Activated T-helper 2 cell treated with anti-CD3 and anti-CD28 coated beads, Interferon-gamma antibody, Interleukin-2, Interleukin-4, amounts not matched to agents 10 μg/mL and 5 μg/mL and 100 μg/mL, durations not matched to agents 14 hours and 24 hours and 36 hours (primary cell): ENCODE results near the gene PLEKHA8. TPM values are rescaled to one million over a fixed set of nuclear protein-coding genes. Genes with fewer than 3 reads are reported as not detected.
A peak's percentile ranks its signal among the peaks of the same experiment; 100 is the strongest.

Source experiments
- DNase-seq: peaks from one replicate; pipeline ENCODE4 v3.0.0; 2021; ENCODE audit warnings: low spot score
- H3K27ac Mint-ChIP-seq: one replicate; pipeline ENCODE4 v1.8.0; 2021; ENCODE audit warnings: mixed read lengths
- H3K27me3 Mint-ChIP-seq: one replicate; pipeline ENCODE4 v1.8.0; 2021; ENCODE audit warnings: low read depth, mixed read lengths
- H3K36me3 Mint-ChIP-seq: one replicate; pipeline ENCODE4 v1.8.0; 2021; ENCODE audit warnings: low read depth, mixed read lengths
- H3K4me1 Mint-ChIP-seq: one replicate; pipeline ENCODE4 v1.8.0; 2021; ENCODE audit warnings: low read depth, mixed read lengths
- H3K4me3 Mint-ChIP-seq: one replicate; pipeline ENCODE4 v1.8.0; 2021; ENCODE audit warnings: low read depth, mild to moderate bottlenecking, moderate library complexity, mixed read lengths
- H3K9me3 Mint-ChIP-seq: one replicate; pipeline ENCODE4 v1.8.0; 2021; ENCODE audit warnings: mixed read lengths
- intact Hi-C: fragments of 100-400 bp; cut with micrococcal nuclease; formaldehyde crosslinking; loops from one replicate; pipeline ENCODE4 v1.15.1; 2023
- total RNA-seq: library from RNA; stranded (reverse); gene quantifications from 2 replicates; pipeline ENCODE4 v1.2.3, GENCODE V29; 2022

PLEKHA8 gene
- total RNA-seq, 1 donor from 2014 or later, result 10.9 TPM

- peaks cover 4% of the 10 kb centered on the region for H3K4me1 Mint-ChIP-seq
- intact Hi-C loops, result loop anchor here (2.0 to 10.0 kb wide), 3 partner anchors 27 to 459 kb away; partner anchors contain the start of genes GARS1 and PLEKHA8
- DNase-seq, result peak; percentile 38
- H3K4me3 Mint-ChIP-seq, result peak overlapping the region; percentile 86
- H3K27me3 Mint-ChIP-seq, result peaks cover 31% of the 10 kb centered on the region
- H3K36me3 Mint-ChIP-seq, result no peaks in the 10 kb centered on the region
- H3K9me3 Mint-ChIP-seq, result no peaks in the 10 kb centered on the region
- H3K27ac Mint-ChIP-seq, result peak overlapping the region; percentile 80
Observed at GRCh38 chr7:30135301-30136116, 107.3 kb downstream of the PLEKHA8 start.

GRCh38 chr7:30136117-30136731 lies 108.0 kb downstream of the PLEKHA8 start:
- peaks cover 4% of the 10 kb centered on the region for H3K4me1 Mint-ChIP-seq
- H3K27ac Mint-ChIP-seq, result no peak overlapping the region
- no peak for DNase-seq
- no peaks in the 10 kb centered on the region for H3K36me3 Mint-ChIP-seq
- H3K27me3 Mint-ChIP-seq, result peaks cover 25% of the 10 kb centered on the region
- intact Hi-C loops, result loop anchor here (2.0 to 10.0 kb wide), 2 partner anchors 27 to 459 kb away; partner anchors contain the start of gene GARS1
- H3K9me3 Mint-ChIP-seq, result no peaks in the 10 kb centered on the region
- peak overlapping the region; percentile 86 for H3K4me3 Mint-ChIP-seq

GRCh38 chr7:30136743-30137485 lies 108.7 kb downstream of the PLEKHA8 start:
- intact Hi-C loops, result loop anchor here (2.0 to 10.0 kb wide), 2 partner anchors 26 to 458 kb away; partner anchors contain the start of gene GARS1
- Mint-ChIP-seq H3K4me3 (peak overlapping the region; percentile 1), H3K36me3 (no peaks in the 10 kb centered on the region), H3K27ac (no peak overlapping the region), H3K9me3 (no peaks in the 10 kb centered on the region), H3K27me3 (peaks cover 24% of the 10 kb centered on the region), H3K4me1 (peaks cover 4% of the 10 kb centered on the region)
- DNase-seq, result no peak

- Mint-ChIP-seq H3K4me1 (no peaks in the 10 kb centered on the region), H3K36me3 (no peaks in the 10 kb centered on the region), H3K27me3 (peaks cover 4% of the 10 kb centered on the region), H3K4me3 (no peak overlapping the region), H3K27ac (no peak overlapping the region), H3K9me3 (no peaks in the 10 kb centered on the region)
- no peak for DNase-seq
- intact Hi-C loops, result loop anchor here (10.0 kb wide), 1 partner anchor 455 kb away; the partner anchor contains the start of gene GARS1
Observed at GRCh38 chr7:30139836-30140384, 111.7 kb downstream of the PLEKHA8 start.

- no peaks in the 10 kb centered on the region for H3K9me3 Mint-ChIP-seq
- DNase-seq, result no peak
- H3K36me3 Mint-ChIP-seq, result no peaks in the 10 kb centered on the region
- intact Hi-C loops, result no loop called here
- no peak overlapping the region for H3K27ac Mint-ChIP-seq
- H3K4me1 Mint-ChIP-seq, result no peaks in the 10 kb centered on the region
- peaks cover 4% of the 10 kb centered on the region for H3K27me3 Mint-ChIP-seq
- no peak overlapping the region for H3K4me3 Mint-ChIP-seq
Observed at GRCh38 chr7:30140456-30140855, 112.2 kb downstream of the PLEKHA8 start.

- Mint-ChIP-seq H3K9me3 (no peaks in the 10 kb centered on the region), H3K36me3 (no peaks in the 10 kb centered on the region), H3K27ac (no peak overlapping the region), H3K4me1 (no peaks in the 10 kb centered on the region), H3K4me3 (no peak overlapping the region), H3K27me3 (no peaks in the 10 kb centered on the region)
- intact Hi-C loops, result no loop called here
- DNase-seq, result no peak
Observed at GRCh38 chr7:30142710-30143109, 114.5 kb downstream of the PLEKHA8 start.

GRCh38 chr7:30143748-30144251 lies 115.6 kb downstream of the PLEKHA8 start:
- no peak for DNase-seq

GRCh38 chr7:30144657-30145306 lies 116.6 kb downstream of the PLEKHA8 start:
- Mint-ChIP-seq H3K27me3 (no peaks in the 10 kb centered on the region), H3K4me1 (peaks cover 3% of the 10 kb centered on the region), H3K36me3 (no peaks in the 10 kb centered on the region), H3K9me3 (no peaks in the 10 kb centered on the region), H3K27ac (no peak overlapping the region), H3K4me3 (no peak overlapping the region)
- intact Hi-C loops, result no loop called here
- DNase-seq, result no peak

More at GRCh38 chr7:30143748-30144251, 115.6 kb downstream of the PLEKHA8 start:
- Mint-ChIP-seq H3K27me3 (no peaks in the 10 kb centered on the region), H3K9me3 (no peaks in the 10 kb centered on the region), H3K36me3 (no peaks in the 10 kb centered on the region), H3K4me3 (no peak overlapping the region), H3K27ac (no peak overlapping the region), H3K4me1 (no peaks in the 10 kb centered on the region)
- intact Hi-C loops, result no loop called here

- Mint-ChIP-seq H3K9me3 (no peaks in the 10 kb centered on the region), H3K4me1 (peaks cover 5% of the 10 kb centered on the region), H3K27ac (no peak overlapping the region), H3K27me3 (no peaks in the 10 kb centered on the region), H3K36me3 (peaks cover 3% of the 10 kb centered on the region), H3K4me3 (no peak overlapping the region)
- no peak for DNase-seq
- intact Hi-C loops, result no loop called here
Observed at GRCh38 chr7:30145426-30145970, 117.3 kb downstream of the PLEKHA8 start.

- no peak overlapping the region for H3K4me3 Mint-ChIP-seq
- H3K4me1 Mint-ChIP-seq, result peaks cover 5% of the 10 kb centered on the region
- no peaks in the 10 kb centered on the region for H3K27me3 Mint-ChIP-seq
- H3K9me3 Mint-ChIP-seq, result no peaks in the 10 kb centered on the region
- H3K36me3 Mint-ChIP-seq, result peaks cover 3% of the 10 kb centered on the region
- intact Hi-C loops, result no loop called here
- no peak for DNase-seq
- H3K27ac Mint-ChIP-seq, result no peak overlapping the region
Observed at GRCh38 chr7:30146127-30146612, 118.0 kb downstream of the PLEKHA8 start.

GRCh38 chr7:30147223-30147622 lies 119.0 kb downstream of the PLEKHA8 start:
- Mint-ChIP-seq H3K36me3 (peaks cover 3% of the 10 kb centered on the region), H3K27me3 (no peaks in the 10 kb centered on the region), H3K4me3 (no peak overlapping the region), H3K4me1 (peaks cover 5% of the 10 kb centered on the region), H3K9me3 (no peaks in the 10 kb centered on the region), H3K27ac (no peak overlapping the region)
- no peak for DNase-seq
- intact Hi-C loops, result no loop called here
